Measurements from ENCODE around the gene SOX12.

- TF ChIP-seq CTCF (IDR thresholded peaks at IDR 0.05; ENCODE audit: insufficient read depth, low read length, poor library complexity, severe bottlenecking) (no peak), EZH2phosphoT487 (conservative IDR thresholded peaks at IDR 0.05; ENCODE audit: low read length) (no peak)
Observed at GRCh38 chr20:341682-342081, 16.3 kb downstream of the SOX12 start.
